K562 (cell line): Measurements from ENCODE around the gene GRHPR. TPM values are rescaled to one million over a fixed set of nuclear protein-coding genes. Genes with fewer than 3 reads are reported as not detected.
A peak's percentile ranks its signal among the peaks of the same experiment; 100 is the strongest.

Source experiments
- ATAC-seq: fragments of 200-7000 bp; cut with Tn5 transposase; 3 replicates; pipeline ENCODE4 v1.9.1; 2020; ENCODE audit warnings: moderate library complexity
- BruUV-seq: library from RNA; stranded (reverse); fragments of 400-500 nt; replicated peaks from 2 replicates; lab custom pipeline; 2021; lab: Mats Ljungman, UMichigan
- CTCF ChIA-PET: fragments of 300-600 bp; formaldehyde crosslinking; extraction: SDS; loops from one replicate; lab custom pipeline; 2021; ENCODE audit warnings: low intra/inter-chr PET ratio; lab: Yijun Ruan, JAX
- POLR2A ChIA-PET: fragments of 300-600, 350-650 bp; sonication (Branson Sonifier 250); formaldehyde crosslinking; extraction: SDS; loops from one replicate; lab custom pipeline; 2021; ENCODE audit warnings: antibody characterized with exemption, inconsistent platforms; lab: Yijun Ruan, JAX
- DNase-seq, 4 experiments: peaks; one replicate each; pipeline versions ENCODE4 v3.0.0 to v3.0.0-alpha.2; 2011 to 2018; ENCODE audit warnings: low spot score in 3 of 4, mixed read lengths in 3 of 4; ENCODE audit errors: extremely low read depth in 1 of 4
- FAIRE-seq: peaks from 2 replicates; lab custom pipeline; 2011; peaks lifted over from hg19 to GRCh38; lab: Jason Lieb, UNC
- H2AFZ ChIP-seq: 2 replicates; pipeline ENCODE4 v1.6.0; 2011; ENCODE audit warnings: low read depth, low read length, control low read depth, inconsistent platforms
- H3K27ac ChIP-seq: fragments of 200-600 bp; 3 replicates; pipeline ENCODE4 v1.8.0; 2011; ENCODE audit warnings: low read depth, mild to moderate bottlenecking, control low read depth, inconsistent platforms, low read length, moderate library complexity, mixed read lengths; ENCODE audit errors: extremely low read depth
- H3K27me3 ChIP-seq, 2 experiments: fragments of 300-600 bp in 1 of 2; 2 replicates in 1 of 2; 3 replicates in 1 of 2; pipeline versions ENCODE4 v1.6.0 to v1.8.0; 2011; ENCODE audit warnings: inconsistent platforms in 2 of 2, low read length in 2 of 2, mild to moderate bottlenecking in 1 of 2, mixed read lengths in 1 of 2, moderate library complexity in 1 of 2; ENCODE audit not compliant: control insufficient read depth in 2 of 2, insufficient read depth in 2 of 2
- H3K36me3 ChIP-seq: fragments of 300-600 bp; 3 replicates; pipeline ENCODE4 v1.8.0; 2011; ENCODE audit warnings: mild to moderate bottlenecking, low read length, inconsistent platforms; ENCODE audit not compliant: control insufficient read depth, insufficient read depth
- H3K4me1 ChIP-seq, 2 experiments: fragments of 200-600 bp in 1 of 2; replicated peaks in 1 of 2; 2 replicates in 1 of 2; 3 replicates in 1 of 2; pipeline versions ENCODE4 v1.5.1 to v1.8.0; 2011; ENCODE audit warnings: inconsistent platforms in 2 of 2, low read length in 2 of 2, mild to moderate bottlenecking in 1 of 2, mixed read lengths in 1 of 2, moderate library complexity in 1 of 2; ENCODE audit not compliant: control insufficient read depth in 2 of 2, insufficient read depth in 2 of 2
- H3K4me2 ChIP-seq: 2 replicates; pipeline ENCODE4 v1.6.1; 2011; ENCODE audit warnings: low read length, control low read depth, inconsistent platforms, mixed read lengths; ENCODE audit not compliant: insufficient read depth
- H3K4me3 ChIP-seq: fragments of 200-600 bp; sonication (generic), shearing (Covaris generic); 2 replicates; pipeline ENCODE4 v1.5.1; 2016; ENCODE audit warnings: control low read depth, inconsistent platforms
- H3K79me2 ChIP-seq: fragments of 200-600 bp; 3 replicates; pipeline ENCODE4 v1.8.0; 2011; ENCODE audit warnings: low read length, inconsistent platforms; ENCODE audit not compliant: control insufficient read depth, insufficient read depth
- H3K9ac ChIP-seq, 2 experiments: 2 replicates each; pipeline versions ENCODE4 v1.6.0 to v1.6.1; 2011; ENCODE audit warnings: low read depth in 2 of 2, low read length in 2 of 2, control low read depth in 1 of 2, inconsistent platforms in 1 of 2, mild to moderate bottlenecking in 1 of 2, mixed read lengths in 1 of 2; ENCODE audit not compliant: insufficient read depth in 1 of 2
- H3K9me1 ChIP-seq: one replicate; pipeline ENCODE4 v1.6.0; 2011; ENCODE audit warnings: inconsistent platforms, mild to moderate bottlenecking, low read length, moderate library complexity; ENCODE audit not compliant: control insufficient read depth, insufficient read depth
- H3K9me3 ChIP-seq: replicated peaks from 2 replicates; pipeline ENCODE4 v1.5.1; 2011; ENCODE audit warnings: low read depth, low read length, inconsistent platforms; ENCODE audit not compliant: control insufficient read depth, insufficient read depth
- H4K20me1 ChIP-seq: replicated peaks from 2 replicates; pipeline ENCODE4 v1.6.1; 2011; ENCODE audit warnings: low read length, inconsistent platforms, mixed read lengths; ENCODE audit not compliant: control insufficient read depth, insufficient read depth
- CREB1 ChIP-seq, 2 experiments: sonication (generic) in 1 of 2; formaldehyde crosslinking in 1 of 2; IDR thresholded peaks; 2 replicates each; pipeline versions ENCODE4 v1.6.1 to v1.8.0; 2012 to 2022; ENCODE audit warnings: inconsistent platforms in 1 of 2, mild to moderate bottlenecking in 1 of 2, missing genetic modification reagents in 1 of 2, moderate library complexity in 1 of 2
- FOXJ3 ChIP-seq: sonication (generic); formaldehyde crosslinking; IDR thresholded peaks from 2 replicates; pipeline ENCODE4 v1.4.0; 2020; ENCODE audit warnings: mild to moderate bottlenecking, missing genetic modification reagents
- POLR2A ChIP-seq: fragments of 450-650 bp; conservative IDR thresholded peaks from 2 replicates; pipeline ENCODE4 v1.6.1; 2016
- POLR2B ChIP-seq: fragments of 450-650 bp; IDR thresholded peaks from 2 replicates; pipeline ENCODE4 v1.6.1; 2018; ENCODE audit warnings: low read depth; ENCODE audit not compliant: partially characterized antibody
- POLR2G ChIP-seq: fragments of 200-400 bp; formaldehyde crosslinking; IDR thresholded peaks from 2 replicates; pipeline ENCODE4 v1.6.1; 2017; ENCODE audit warnings: low read depth, mild to moderate bottlenecking, antibody characterized with exemption, low read length, moderate library complexity
- RAD21 ChIP-seq, 2 experiments: fragments of 250-450 bp in 1 of 2; fragments of 450-650 bp in 1 of 2; sonication (Bioruptor Pico) in 1 of 2; formaldehyde crosslinking in 1 of 2; IDR thresholded peaks in 1 of 2; conservative IDR thresholded peaks in 1 of 2; 2 replicates each; pipeline versions ENCODE4 v1.4.0 to v1.8.0; 2020 to 2022; ENCODE audit warnings: mild to moderate bottlenecking in 2 of 2, moderate library complexity in 1 of 2
- RAD51 ChIP-seq: fragments of 450-650 bp; IDR thresholded peaks from 2 replicates; pipeline ENCODE4 v1.7.1; 2016; ENCODE audit warnings: low read depth, mild to moderate bottlenecking, borderline replicate concordance
- RFX1 ChIP-seq: fragments of 450-650 bp; IDR thresholded peaks from 2 replicates; pipeline ENCODE4 v1.6.1; 2016; ENCODE audit warnings: mild to moderate bottlenecking, moderate library complexity
- SUPT5H ChIP-seq: fragments of 450-650 bp; IDR thresholded peaks from 2 replicates; pipeline ENCODE4 v1.6.1; 2016
- ZNF12 ChIP-seq: sonication (generic); formaldehyde crosslinking; IDR thresholded peaks from 2 replicates; pipeline ENCODE4 v1.4.0; 2020; ENCODE audit warnings: mild to moderate bottlenecking, missing genetic modification reagents
- ZNF212 ChIP-seq: fragments of 450-650 bp; formaldehyde crosslinking; IDR thresholded peaks from 2 replicates; pipeline ENCODE4 v1.4.0; 2020; ENCODE audit warnings: mild to moderate bottlenecking
- WGBS: fragments of 100-300 bp; shearing (Covaris generic); methylation state at CpG from one replicate; pipeline ENCODE4 v1.1.6; 2016; ENCODE audit warnings: low coverage, mixed read lengths; ENCODE audit not compliant: insufficient coverage; ENCODE audit errors: missing lambda C conversion rate; 5-methylcytosine and 5-hydroxymethylcytosine counted together
- in situ Hi-C: fragments of 300-500 bp; cut with MboI; formaldehyde crosslinking; loops from 4 replicates; pipeline ENCODE4 v1.15.0; 2018; ENCODE audit warnings: inconsistent platforms, mixed read lengths
- intact Hi-C: fragments of 100-400 bp; cut with micrococcal nuclease; formaldehyde crosslinking; loops from 2 replicates; pipeline ENCODE4 v1.14.2; 2022
- polyA plus RNA-seq, 8 experiments: library from polyadenylated mRNA; depleted of rRNA in 4 of 8; stranded (reverse) in 5 of 8; unstranded in 3 of 8; fragments of >200 nt; fragmentation: Nextera tagmentation in 2 of 8; fragmentation: Illumina TruSeq in 1 of 8; extraction: Ambion mirVana in 2 of 8; extraction: Trizol in 1 of 8; gene quantifications; 2 replicates each; pipeline versions ENCODE4 v1.2.1 to v1.2.3, GENCODE V29; 2011 to 2014; ENCODE audit warnings: inconsistent platforms in 1 of 8, missing spikeins in 1 of 8
- total RNA-seq, 7 experiments: library from RNA; depleted of rRNA in 6 of 7; stranded (reverse); fragments of >200 nt in 6 of 7; fragmentation: Illumina TruSeq in 2 of 7; extraction: Trizol in 2 of 7; gene quantifications; 2 replicates each; pipeline versions ENCODE4 v1.2.1 to v1.2.3, GENCODE V29; 2011 to 2021; ENCODE audit warnings: low replicate concordance in 1 of 7
- TF ChIP-seq, protein P1 (sequence below): fragments of 450-650 bp; formaldehyde crosslinking; IDR thresholded peaks from 2 replicates; pipeline ENCODE4 v1.4.0; 2020; ENCODE audit warnings: mild to moderate bottlenecking
- TF ChIP-seq, protein P2 (sequence below), 2 experiments: IDR thresholded peaks; 2 replicates each; pipeline ENCODE4 v1.6.1; 2012; ENCODE audit warnings: improper control_type of control experiment in 2 of 2, low read depth in 2 of 2, low read length in 2 of 2, borderline replicate concordance in 1 of 2

GRHPR gene
- total and polyA plus RNA-seq, 9 of the 15 experiments (the other 6 are each of a cell fraction or from before 2014, with no cell fraction given): 38.9 to 144 (median 120) TPM

DNA sequence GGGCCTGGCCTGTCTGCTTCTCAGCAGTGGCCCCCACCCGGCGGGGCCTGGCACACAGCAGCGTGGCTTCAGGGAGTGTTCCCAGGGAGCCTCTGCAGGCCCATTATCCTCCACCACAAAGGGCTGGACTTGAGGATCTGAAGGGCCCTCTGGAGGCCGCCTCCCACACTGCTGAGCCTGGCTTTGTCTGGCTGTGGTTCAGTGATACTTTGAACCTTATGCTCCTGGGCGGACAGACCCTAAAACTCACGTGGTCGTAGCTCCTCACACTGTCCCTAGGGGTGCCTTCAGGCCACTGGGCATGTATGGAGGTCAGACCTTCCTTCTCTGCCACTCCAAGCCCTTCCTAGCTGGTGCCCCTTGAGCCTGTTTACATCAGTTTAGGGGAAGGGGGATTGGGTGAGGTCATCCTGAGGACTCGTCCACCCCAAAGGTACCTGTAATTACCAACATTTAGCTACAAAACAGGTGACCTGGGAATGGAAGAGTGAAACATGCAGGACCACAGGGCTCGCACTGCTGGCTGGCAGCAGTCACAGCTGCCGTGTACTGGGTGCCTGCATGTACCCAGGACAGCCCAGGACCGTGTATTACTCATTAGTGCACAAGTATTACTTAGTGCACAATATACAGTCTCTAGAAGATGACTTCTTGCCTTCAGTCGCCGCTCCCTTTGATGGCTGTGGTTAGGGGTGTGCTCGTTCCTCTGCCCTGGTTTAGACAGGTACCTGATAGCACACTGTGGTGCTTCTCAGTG, 8.5 kb downstream of the GRHPR start:
- Histone ChIP-seq H3K4me3 (no peak overlapping the region), H2AFZ (no peak overlapping the region), H3K9me1 (no peaks in the 10 kb centered on the region), H4K20me1 (peaks cover 14% of the 10 kb centered on the region), H3K4me2 (no peak overlapping the region), H3K9me3 (no peaks in the 10 kb centered on the region), H3K27me3 (no peaks in the 10 kb centered on the region), H3K36me3 (peaks cover 99% of the 10 kb centered on the region), H3K27ac (no peak overlapping the region), H3K79me2 (no peaks in the 10 kb centered on the region; the same call in 2 of the 3 replicates), H3K4me1 (peaks cover 0 to 4% of the 10 kb centered on the region in 2 experiments; a peak in 2 of 5 replicates), H3K9ac (peak overlapping the region in 1 of 2 experiments; percentile 29; a peak in 1 of 4 replicates)
- ChIA-PET CTCF (no interaction called here), POLR2A (interaction anchor here (0.6 to 2.7 kb wide), 7 partner anchors 9 to 1071 kb away, joined by 3 to 10 read pairs (median 4); partner anchors contain the start of gene GRHPR)
- in situ Hi-C loops: no loop called here
- intact Hi-C loops: no loop called here
- WGBS: 84% methylated on average over 14 of the region's 14 CpGs
- DNase-seq (peak in 3 of 4 experiments; percentile 34 to 51 (median 43)), ATAC-seq (peak; percentile 81), FAIRE-seq (no peak)
- no TSS peak for BruUV-seq
- TF ChIP-seq RAD21 (CRISPR knock-in tag; conservative IDR thresholded peaks at IDR 0.05 in 1 of 2, IDR thresholded peaks at IDR 0.05 in 1 of 2): peak in 1 of 2 experiments; percentile 35; a peak in 1 of 4 replicates
- no peak for TF ChIP-seq FOXJ3 (CRISPR knock-in tag)
- no peak for TF ChIP-seq ZNF212 (CRISPR knock-in tag)
- peak; percentile 21 for TF ChIP-seq POLR2B
- TF ChIP-seq SUPT5H: peak; percentile 38; the same call in 1 of the 2 replicates
- TF ChIP-seq POLR2A: 0 out of 2 replicates have a peak, but pooled peaks have one; percentile 38
- TF ChIP-seq ZNF12 (CRISPR knock-in tag): no peak
- peak; percentile 5; the same call in 1 of the 2 replicates for TF ChIP-seq POLR2G
- TF ChIP-seq, protein P1, sequence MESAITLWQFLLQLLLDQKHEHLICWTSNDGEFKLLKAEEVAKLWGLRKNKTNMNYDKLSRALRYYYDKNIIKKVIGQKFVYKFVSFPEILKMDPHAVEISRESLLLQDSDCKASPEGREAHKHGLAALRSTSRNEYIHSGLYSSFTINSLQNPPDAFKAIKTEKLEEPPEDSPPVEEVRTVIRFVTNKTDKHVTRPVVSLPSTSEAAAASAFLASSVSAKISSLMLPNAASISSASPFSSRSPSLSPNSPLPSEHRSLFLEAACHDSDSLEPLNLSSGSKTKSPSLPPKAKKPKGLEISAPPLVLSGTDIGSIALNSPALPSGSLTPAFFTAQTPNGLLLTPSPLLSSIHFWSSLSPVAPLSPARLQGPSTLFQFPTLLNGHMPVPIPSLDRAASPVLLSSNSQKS (CRISPR knock-in tag): no peak
- no peak for TF ChIP-seq RFX1
- TF ChIP-seq, protein P2, sequence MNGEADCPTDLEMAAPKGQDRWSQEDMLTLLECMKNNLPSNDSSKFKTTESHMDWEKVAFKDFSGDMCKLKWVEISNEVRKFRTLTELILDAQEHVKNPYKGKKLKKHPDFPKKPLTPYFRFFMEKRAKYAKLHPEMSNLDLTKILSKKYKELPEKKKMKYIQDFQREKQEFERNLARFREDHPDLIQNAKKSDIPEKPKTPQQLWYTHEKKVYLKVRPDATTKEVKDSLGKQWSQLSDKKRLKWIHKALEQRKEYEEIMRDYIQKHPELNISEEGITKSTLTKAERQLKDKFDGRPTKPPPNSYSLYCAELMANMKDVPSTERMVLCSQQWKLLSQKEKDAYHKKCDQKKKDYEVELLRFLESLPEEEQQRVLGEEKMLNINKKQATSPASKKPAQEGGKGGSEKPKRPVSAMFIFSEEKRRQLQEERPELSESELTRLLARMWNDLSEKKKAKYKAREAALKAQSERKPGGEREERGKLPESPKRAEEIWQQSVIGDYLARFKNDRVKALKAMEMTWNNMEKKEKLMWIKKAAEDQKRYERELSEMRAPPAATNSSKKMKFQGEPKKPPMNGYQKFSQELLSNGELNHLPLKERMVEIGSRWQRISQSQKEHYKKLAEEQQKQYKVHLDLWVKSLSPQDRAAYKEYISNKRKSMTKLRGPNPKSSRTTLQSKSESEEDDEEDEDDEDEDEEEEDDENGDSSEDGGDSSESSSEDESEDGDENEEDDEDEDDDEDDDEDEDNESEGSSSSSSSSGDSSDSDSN (IDR thresholded peaks at IDR 0.05; ENCODE audit: borderline replicate concordance in 1 of 2, low read depth in 2 of 2, low read length in 2 of 2): no peak
- no peak for TF ChIP-seq RAD51
- TF ChIP-seq CREB1 (IDR thresholded peaks at IDR 0.05): 0 out of 2 replicates have a peak, but pooled peaks have one; percentile 14
- TF ChIP-seq CREB1 (CRISPR knock-in tag; IDR thresholded peaks at IDR 0.05): no peak
